Smooth muscle cell (in vitro differentiated cells): ENCODE results near the gene RGS6. TPM values are rescaled to one million over a fixed set of nuclear protein-coding genes. Genes with fewer than 3 reads are reported as not detected.
A peak's percentile ranks its signal among the peaks of the same experiment; 100 is the strongest.

Experiments
- DNase-seq: peaks from one replicate; lab custom pipeline; 2025; ENCODE audit not compliant: unreplicated experiment; lab: John Stamatoyannopoulos, UW
- H2AFZ ChIP-seq: fragments of 200-600 bp; sonication (generic); 2 replicates; pipeline ENCODE4 v1.6.0; 2016; ENCODE audit warnings: antibody characterized with exemption, low read depth, mild to moderate bottlenecking
- H3F3A ChIP-seq: fragments of 200-600 bp; sonication (generic); 2 replicates; pipeline ENCODE4 v1.6.0; 2017; ENCODE audit warnings: antibody characterized with exemption, low read depth
- H3K27ac ChIP-seq: fragments of 200-600 bp; sonication (generic); 2 replicates; pipeline ENCODE4 v1.5.1; 2016; ENCODE audit warnings: low read depth, mild to moderate bottlenecking
- H3K27me3 ChIP-seq: fragments of 200-600 bp; sonication (generic); 2 replicates; pipeline ENCODE4 v1.6.1; 2016; ENCODE audit warnings: low read depth, mild to moderate bottlenecking
- H3K36me3 ChIP-seq: fragments of 200-600 bp; sonication (generic); 2 replicates; pipeline ENCODE4 v1.5.1; 2016; ENCODE audit warnings: low read depth
- H3K4me1 ChIP-seq: fragments of 200-600 bp; sonication (generic); 2 replicates; pipeline ENCODE4 v1.5.1; 2016; ENCODE audit warnings: low read depth
- H3K4me2 ChIP-seq: fragments of 200-600 bp; sonication (generic); 2 replicates; pipeline ENCODE4 v1.6.0; 2016; ENCODE audit warnings: mild to moderate bottlenecking
- H3K4me3 ChIP-seq: fragments of 200-600 bp; sonication (generic); 2 replicates; pipeline ENCODE4 v1.5.1; 2016; ENCODE audit warnings: mild to moderate bottlenecking
- H3K79me2 ChIP-seq: fragments of 200-600 bp; sonication (generic); 2 replicates; pipeline ENCODE4 v1.6.0; 2016; ENCODE audit warnings: low read depth, mild to moderate bottlenecking
- H3K9ac ChIP-seq: fragments of 200-600 bp; sonication (generic); 2 replicates; pipeline ENCODE4 v1.6.0; 2016; ENCODE audit warnings: low read depth
- H3K9me3 ChIP-seq: fragments of 200-600 bp; sonication (generic); replicated peaks from 2 replicates; pipeline ENCODE4 v1.5.1; 2016; ENCODE audit warnings: low read depth
- H4K20me1 ChIP-seq: fragments of 200-600 bp; sonication (generic); 2 replicates; pipeline ENCODE4 v1.6.0; 2016; ENCODE audit warnings: low read depth
- CTCF ChIP-seq: fragments of 200-600 bp; sonication (generic); IDR thresholded peaks from 2 replicates; pipeline ENCODE4 v1.5.1; 2017; ENCODE audit warnings: borderline replicate concordance, mild to moderate bottlenecking, antibody characterized with exemption; ENCODE audit not compliant: insufficient read depth, poor library complexity, severe bottlenecking
- WGBS: methylation state at CpG from one replicate; pipeline ENCODE4 v1.1.7; 2016; ENCODE audit warnings: low lambda C conversion rate; 5-methylcytosine and 5-hydroxymethylcytosine counted together
- polyA plus RNA-seq: library from polyadenylated mRNA; unstranded; fragments of >200 nt; fragmentation: Nextera tagmentation; extraction: Ambion mirVana; gene quantifications from 2 replicates; pipeline ENCODE4 v1.2.1, GENCODE V29; 2016
- total RNA-seq: library from RNA; depleted of rRNA; stranded (reverse); fragments of >200 nt; gene quantifications from 2 replicates; pipeline ENCODE4 v1.2.3, GENCODE V29; 2014

The RGS6 gene
- total and polyA plus RNA-seq, 2 experiments from 2014 or later: 0.40 TPM; not detected in 1

GRCh38 chr14:72099566-72099965 lies 167.3 kb downstream of the RGS6 start:
- 93% methylated on average over 3 of the region's 3 CpGs for WGBS
- no peak for TF ChIP-seq CTCF
- H3F3A ChIP-seq: no peaks in the 10 kb centered on the region
- H3K9me3 ChIP-seq: no peaks in the 10 kb centered on the region
- no peaks in the 10 kb centered on the region for H3K79me2 ChIP-seq
- no peak for DNase-seq
- no peaks in the 10 kb centered on the region for H3K27me3 ChIP-seq
- no peak overlapping the region for H3K27ac ChIP-seq
- H3K4me3 ChIP-seq: no peak overlapping the region
- H2AFZ ChIP-seq: no peak overlapping the region
- no peaks in the 10 kb centered on the region for H4K20me1 ChIP-seq
- H3K4me2 ChIP-seq: no peak overlapping the region
- H3K36me3 ChIP-seq: no peaks in the 10 kb centered on the region
- no peaks in the 10 kb centered on the region for H3K4me1 ChIP-seq
- H3K9ac ChIP-seq: no peak overlapping the region

GRCh38 chr14:72104011-72104613 lies 171.9 kb downstream of the RGS6 start:
- Histone ChIP-seq H3F3A (no peaks in the 10 kb centered on the region), H2AFZ (no peak overlapping the region), H3K4me2 (no peak overlapping the region), H3K4me1 (no peaks in the 10 kb centered on the region), H3K27me3 (no peaks in the 10 kb centered on the region), H3K79me2 (no peaks in the 10 kb centered on the region), H3K36me3 (no peaks in the 10 kb centered on the region), H4K20me1 (no peaks in the 10 kb centered on the region), H3K27ac (no peak overlapping the region), H3K4me3 (no peak overlapping the region), H3K9ac (no peak overlapping the region), H3K9me3 (no peaks in the 10 kb centered on the region)
- DNase-seq: no peak
- WGBS: 52% methylated on average over 12 of the region's 12 CpGs
- TF ChIP-seq CTCF: peak; percentile 53

- Histone ChIP-seq H3K9ac (no peak overlapping the region), H3K79me2 (no peaks in the 10 kb centered on the region), H3K4me1 (no peaks in the 10 kb centered on the region), H2AFZ (no peak overlapping the region), H3K27ac (no peak overlapping the region), H4K20me1 (no peaks in the 10 kb centered on the region), H3K4me3 (no peak overlapping the region), H3F3A (no peaks in the 10 kb centered on the region), H3K4me2 (no peak overlapping the region), H3K9me3 (no peaks in the 10 kb centered on the region), H3K36me3 (no peaks in the 10 kb centered on the region), H3K27me3 (no peaks in the 10 kb centered on the region)
- no peak for DNase-seq
- TF ChIP-seq CTCF: no peak
- 92% methylated on average over 7 of the region's 7 CpGs for WGBS
These were observed 179.7 kb downstream of the RGS6 start for GRCh38 chr14:72111911-72112310.

GRCh38 chr14:72118841-72119240 lies 186.6 kb downstream of the RGS6 start:
- no peak for DNase-seq
- Histone ChIP-seq H3K9ac (no peak overlapping the region), H4K20me1 (no peaks in the 10 kb centered on the region), H2AFZ (no peak overlapping the region), H3K9me3 (no peaks in the 10 kb centered on the region), H3K27ac (no peak overlapping the region), H3F3A (no peaks in the 10 kb centered on the region), H3K4me3 (no peak overlapping the region), H3K36me3 (no peaks in the 10 kb centered on the region), H3K27me3 (no peaks in the 10 kb centered on the region), H3K79me2 (no peaks in the 10 kb centered on the region), H3K4me2 (no peak overlapping the region), H3K4me1 (no peaks in the 10 kb centered on the region)
- 95% methylated on average over 3 of the region's 3 CpGs for WGBS
- no peak for TF ChIP-seq CTCF
